Hepatocyte (in vitro differentiated cells): ENCODE results near the gene FAM25G.
"Not testable (repeated sequence)": the region's sequence is repeated elsewhere in the genome, so short reads cannot be mapped to it uniquely, and the experiment has no call there.

Experiments
- EZH2phosphoT487 ChIP-seq: fragments of 200-600 bp; sonication (generic); IDR thresholded peaks from one replicate; pipeline ENCODE4 v1.6.1; 2018; ENCODE audit warnings: antibody characterized with exemption, mild to moderate bottlenecking, low read depth, moderate library complexity; ENCODE audit not compliant: unreplicated experiment, severe bottlenecking
- TF ChIP-seq, protein P1 (sequence below): fragments of 200-600 bp; sonication (generic); IDR thresholded peaks from 2 replicates; pipeline ENCODE4 v1.5.1; 2016; ENCODE audit warnings: antibody characterized with exemption, mild to moderate bottlenecking; ENCODE audit not compliant: poor library complexity

- TF ChIP-seq, protein P1, sequence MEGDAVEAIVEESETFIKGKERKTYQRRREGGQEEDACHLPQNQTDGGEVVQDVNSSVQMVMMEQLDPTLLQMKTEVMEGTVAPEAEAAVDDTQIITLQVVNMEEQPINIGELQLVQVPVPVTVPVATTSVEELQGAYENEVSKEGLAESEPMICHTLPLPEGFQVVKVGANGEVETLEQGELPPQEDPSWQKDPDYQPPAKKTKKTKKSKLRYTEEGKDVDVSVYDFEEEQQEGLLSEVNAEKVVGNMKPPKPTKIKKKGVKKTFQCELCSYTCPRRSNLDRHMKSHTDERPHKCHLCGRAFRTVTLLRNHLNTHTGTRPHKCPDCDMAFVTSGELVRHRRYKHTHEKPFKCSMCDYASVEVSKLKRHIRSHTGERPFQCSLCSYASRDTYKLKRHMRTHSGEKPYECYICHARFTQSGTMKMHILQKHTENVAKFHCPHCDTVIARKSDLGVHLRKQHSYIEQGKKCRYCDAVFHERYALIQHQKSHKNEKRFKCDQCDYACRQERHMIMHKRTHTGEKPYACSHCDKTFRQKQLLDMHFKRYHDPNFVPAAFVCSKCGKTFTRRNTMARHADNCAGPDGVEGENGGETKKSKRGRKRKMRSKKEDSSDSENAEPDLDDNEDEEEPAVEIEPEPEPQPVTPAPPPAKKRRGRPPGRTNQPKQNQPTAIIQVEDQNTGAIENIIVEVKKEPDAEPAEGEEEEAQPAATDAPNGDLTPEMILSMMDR, result not testable (repeated sequence)
- TF ChIP-seq EZH2phosphoT487, result not testable (repeated sequence)
Observed at GRCh38 chr10:47523475-47523874, 32.0 kb upstream of the FAM25G start, which contains the start of gene AGAP9.
